ENCODE data around the gene CERS6. TPM values are rescaled to one million over a fixed set of nuclear protein-coding genes. Genes with fewer than 3 reads are reported as not detected.

CERS6 gene
- total and polyA plus RNA-seq, 2 experiments from 2014 or later = 7.4 to 35.0 TPM

- no peak overlapping the region for H3K4me3 ChIP-seq
- H3K4me1 ChIP-seq (ENCODE audit: insufficient read depth) = no peaks in the 10 kb centered on the region
- H3K79me2 ChIP-seq (replicated peaks; ENCODE audit: insufficient read depth) = peaks cover 95% of the 10 kb centered on the region
- H3K27me3 ChIP-seq (ENCODE audit: insufficient read depth) = no peaks in the 10 kb centered on the region
- Mint-ChIP-seq H3K4me3 (no peak overlapping the region), H3K27me3 (ENCODE audit: insufficient read depth, low read depth, poor library complexity) (peaks cover 3% of the 10 kb centered on the region), H3K4me1 (peaks cover 9% of the 10 kb centered on the region), H3K36me3 (ENCODE audit: low read depth) (peaks cover 14% of the 10 kb centered on the region), H3K9me3 (peaks cover 5% of the 10 kb centered on the region; the same call in 2 of the 3 replicates), H3K27ac (no peak overlapping the region)
- ATAC-seq (no peak), DNase-seq (ENCODE audit: low spot score) (no peak)
- no peak overlapping the region for H2AFZ ChIP-seq
- no peak overlapping the region for H3K4me2 ChIP-seq
- peaks cover 6% of the 10 kb centered on the region; the same call in 1 of the 2 replicates for H4K20me1 ChIP-seq (replicated peaks; ENCODE audit: insufficient read depth)
- TF ChIP-seq ZNF331 (CRISPR knock-in tag; IDR thresholded peaks at IDR 0.05; ENCODE audit: low read depth) (no peak), CTCF (conservative IDR thresholded peaks at IDR 0.05; ENCODE audit: low read depth in 2 of 2) (no peak), POLR2AphosphoS5 (IDR thresholded peaks at IDR 0.05; ENCODE audit: low read depth) (no peak), STAT1 (IDR thresholded peaks at IDR 0.05; ENCODE audit: unreplicated experiment) (no peak), CREB1 (CRISPR knock-in tag; IDR thresholded peaks at IDR 0.05; ENCODE audit: low read depth) (no peak), JUNB (IDR thresholded peaks at IDR 0.05; ENCODE audit: unreplicated experiment) (no peak), NANOG (IDR thresholded peaks at IDR 0.05; ENCODE audit: borderline replicate concordance) (no peak), EZH2phosphoT487 (IDR thresholded peaks at IDR 0.05; ENCODE audit: unreplicated experiment) (no peak), ZNF114 (CRISPR knock-in tag; IDR thresholded peaks at IDR 0.05) (no peak), EZH2 (IDR thresholded peaks at IDR 0.05; ENCODE audit: low read depth, unreplicated experiment) (no peak)
- TF ChIP-seq, protein P1, sequence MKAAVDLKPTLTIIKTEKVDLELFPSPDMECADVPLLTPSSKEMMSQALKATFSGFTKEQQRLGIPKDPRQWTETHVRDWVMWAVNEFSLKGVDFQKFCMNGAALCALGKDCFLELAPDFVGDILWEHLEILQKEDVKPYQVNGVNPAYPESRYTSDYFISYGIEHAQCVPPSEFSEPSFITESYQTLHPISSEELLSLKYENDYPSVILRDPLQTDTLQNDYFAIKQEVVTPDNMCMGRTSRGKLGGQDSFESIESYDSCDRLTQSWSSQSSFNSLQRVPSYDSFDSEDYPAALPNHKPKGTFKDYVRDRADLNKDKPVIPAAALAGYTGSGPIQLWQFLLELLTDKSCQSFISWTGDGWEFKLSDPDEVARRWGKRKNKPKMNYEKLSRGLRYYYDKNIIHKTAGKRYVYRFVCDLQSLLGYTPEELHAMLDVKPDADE (IDR thresholded peaks at IDR 0.05) = no peak
- TF ChIP-seq, protein P2, sequence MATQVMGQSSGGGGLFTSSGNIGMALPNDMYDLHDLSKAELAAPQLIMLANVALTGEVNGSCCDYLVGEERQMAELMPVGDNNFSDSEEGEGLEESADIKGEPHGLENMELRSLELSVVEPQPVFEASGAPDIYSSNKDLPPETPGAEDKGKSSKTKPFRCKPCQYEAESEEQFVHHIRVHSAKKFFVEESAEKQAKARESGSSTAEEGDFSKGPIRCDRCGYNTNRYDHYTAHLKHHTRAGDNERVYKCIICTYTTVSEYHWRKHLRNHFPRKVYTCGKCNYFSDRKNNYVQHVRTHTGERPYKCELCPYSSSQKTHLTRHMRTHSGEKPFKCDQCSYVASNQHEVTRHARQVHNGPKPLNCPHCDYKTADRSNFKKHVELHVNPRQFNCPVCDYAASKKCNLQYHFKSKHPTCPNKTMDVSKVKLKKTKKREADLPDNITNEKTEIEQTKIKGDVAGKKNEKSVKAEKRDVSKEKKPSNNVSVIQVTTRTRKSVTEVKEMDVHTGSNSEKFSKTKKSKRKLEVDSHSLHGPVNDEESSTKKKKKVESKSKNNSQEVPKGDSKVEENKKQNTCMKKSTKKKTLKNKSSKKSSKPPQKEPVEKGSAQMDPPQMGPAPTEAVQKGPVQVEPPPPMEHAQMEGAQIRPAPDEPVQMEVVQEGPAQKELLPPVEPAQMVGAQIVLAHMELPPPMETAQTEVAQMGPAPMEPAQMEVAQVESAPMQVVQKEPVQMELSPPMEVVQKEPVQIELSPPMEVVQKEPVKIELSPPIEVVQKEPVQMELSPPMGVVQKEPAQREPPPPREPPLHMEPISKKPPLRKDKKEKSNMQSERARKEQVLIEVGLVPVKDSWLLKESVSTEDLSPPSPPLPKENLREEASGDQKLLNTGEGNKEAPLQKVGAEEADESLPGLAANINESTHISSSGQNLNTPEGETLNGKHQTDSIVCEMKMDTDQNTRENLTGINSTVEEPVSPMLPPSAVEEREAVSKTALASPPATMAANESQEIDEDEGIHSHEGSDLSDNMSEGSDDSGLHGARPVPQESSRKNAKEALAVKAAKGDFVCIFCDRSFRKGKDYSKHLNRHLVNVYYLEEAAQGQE (IDR thresholded peaks at IDR 0.05; ENCODE audit: unreplicated experiment) = no peak
- TF ChIP-seq, protein P3, sequence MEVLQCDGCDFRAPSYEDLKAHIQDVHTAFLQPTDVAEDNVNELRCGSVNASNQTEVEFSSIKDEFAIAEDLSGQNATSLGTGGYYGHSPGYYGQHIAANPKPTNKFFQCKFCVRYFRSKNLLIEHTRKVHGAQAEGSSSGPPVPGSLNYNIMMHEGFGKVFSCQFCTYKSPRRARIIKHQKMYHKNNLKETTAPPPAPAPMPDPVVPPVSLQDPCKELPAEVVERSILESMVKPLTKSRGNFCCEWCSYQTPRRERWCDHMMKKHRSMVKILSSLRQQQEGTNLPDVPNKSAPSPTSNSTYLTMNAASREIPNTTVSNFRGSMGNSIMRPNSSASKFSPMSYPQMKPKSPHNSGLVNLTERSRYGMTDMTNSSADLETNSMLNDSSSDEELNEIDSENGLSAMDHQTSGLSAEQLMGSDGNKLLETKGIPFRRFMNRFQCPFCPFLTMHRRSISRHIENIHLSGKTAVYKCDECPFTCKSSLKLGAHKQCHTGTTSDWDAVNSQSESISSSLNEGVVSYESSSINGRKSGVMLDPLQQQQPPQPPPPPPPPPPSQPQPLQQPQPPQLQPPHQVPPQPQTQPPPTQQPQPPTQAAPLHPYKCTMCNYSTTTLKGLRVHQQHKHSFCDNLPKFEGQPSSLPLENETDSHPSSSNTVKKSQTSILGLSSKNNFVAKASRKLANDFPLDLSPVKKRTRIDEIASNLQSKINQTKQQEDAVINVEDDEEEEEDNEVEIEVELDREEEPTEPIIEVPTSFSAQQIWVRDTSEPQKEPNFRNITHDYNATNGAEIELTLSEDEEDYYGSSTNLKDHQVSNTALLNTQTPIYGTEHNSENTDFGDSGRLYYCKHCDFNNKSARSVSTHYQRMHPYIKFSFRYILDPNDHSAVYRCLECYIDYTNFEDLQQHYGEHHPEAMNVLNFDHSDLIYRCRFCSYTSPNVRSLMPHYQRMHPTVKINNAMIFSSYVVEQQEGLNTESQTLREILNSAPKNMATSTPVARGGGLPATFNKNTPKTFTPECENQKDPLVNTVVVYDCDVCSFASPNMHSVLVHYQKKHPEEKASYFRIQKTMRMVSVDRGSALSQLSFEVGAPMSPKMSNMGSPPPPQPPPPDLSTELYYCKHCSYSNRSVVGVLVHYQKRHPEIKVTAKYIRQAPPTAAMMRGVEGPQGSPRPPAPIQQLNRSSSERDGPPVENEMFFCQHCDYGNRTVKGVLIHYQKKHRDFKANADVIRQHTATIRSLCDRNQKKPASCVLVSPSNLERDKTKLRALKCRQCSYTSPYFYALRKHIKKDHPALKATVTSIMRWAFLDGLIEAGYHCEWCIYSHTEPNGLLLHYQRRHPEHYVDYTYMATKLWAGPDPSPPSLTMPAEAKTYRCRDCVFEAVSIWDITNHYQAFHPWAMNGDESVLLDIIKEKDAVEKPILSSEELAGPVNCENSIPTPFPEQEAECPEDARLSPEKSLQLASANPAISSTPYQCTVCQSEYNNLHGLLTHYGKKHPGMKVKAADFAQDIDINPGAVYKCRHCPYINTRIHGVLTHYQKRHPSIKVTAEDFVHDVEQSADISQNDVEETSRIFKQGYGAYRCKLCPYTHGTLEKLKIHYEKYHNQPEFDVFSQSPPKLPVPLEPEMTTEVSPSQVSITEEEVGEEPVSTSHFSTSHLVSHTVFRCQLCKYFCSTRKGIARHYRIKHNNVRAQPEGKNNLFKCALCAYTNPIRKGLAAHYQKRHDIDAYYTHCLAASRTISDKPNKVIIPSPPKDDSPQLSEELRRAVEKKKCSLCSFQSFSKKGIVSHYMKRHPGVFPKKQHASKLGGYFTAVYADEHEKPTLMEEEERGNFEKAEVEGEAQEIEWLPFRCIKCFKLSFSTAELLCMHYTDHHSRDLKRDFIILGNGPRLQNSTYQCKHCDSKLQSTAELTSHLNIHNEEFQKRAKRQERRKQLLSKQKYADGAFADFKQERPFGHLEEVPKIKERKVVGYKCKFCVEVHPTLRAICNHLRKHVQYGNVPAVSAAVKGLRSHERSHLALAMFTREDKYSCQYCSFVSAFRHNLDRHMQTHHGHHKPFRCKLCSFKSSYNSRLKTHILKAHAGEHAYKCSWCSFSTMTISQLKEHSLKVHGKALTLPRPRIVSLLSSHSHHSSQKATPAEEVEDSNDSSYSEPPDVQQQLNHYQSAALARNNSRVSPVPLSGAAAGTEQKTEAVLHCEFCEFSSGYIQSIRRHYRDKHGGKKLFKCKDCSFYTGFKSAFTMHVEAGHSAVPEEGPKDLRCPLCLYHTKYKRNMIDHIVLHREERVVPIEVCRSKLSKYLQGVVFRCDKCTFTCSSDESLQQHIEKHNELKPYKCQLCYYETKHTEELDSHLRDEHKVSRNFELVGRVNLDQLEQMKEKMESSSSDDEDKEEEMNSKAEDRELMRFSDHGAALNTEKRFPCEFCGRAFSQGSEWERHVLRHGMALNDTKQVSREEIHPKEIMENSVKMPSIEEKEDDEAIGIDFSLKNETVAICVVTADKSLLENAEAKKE (CRISPR knock-in tag; IDR thresholded peaks at IDR 0.05) = no peak
- H3K27ac ChIP-seq (ENCODE audit: low read depth) = no peak overlapping the region
- H3F3A ChIP-seq (replicated peaks; ENCODE audit: low read depth) = no peaks in the 10 kb centered on the region
- peaks cover 4% of the 10 kb centered on the region for H3K9me2 ChIP-seq (ENCODE audit: insufficient read depth)
- no peaks in the 10 kb centered on the region for H3K36me3 ChIP-seq (ENCODE audit: insufficient read depth)
Measured at GRCh38 chr2:168499500-168499899, 43.4 kb downstream of the CERS6 start.
